SHP77 treated with DMSO at 0.1 percent for 48 hours (cell line): ENCODE data around the gene EPB41L4B.

Experiments used
- DNase-seq: peaks from one replicate; lab custom pipeline; 2025; lab: John Stamatoyannopoulos, UW

The EPB41L4B gene

DNA sequence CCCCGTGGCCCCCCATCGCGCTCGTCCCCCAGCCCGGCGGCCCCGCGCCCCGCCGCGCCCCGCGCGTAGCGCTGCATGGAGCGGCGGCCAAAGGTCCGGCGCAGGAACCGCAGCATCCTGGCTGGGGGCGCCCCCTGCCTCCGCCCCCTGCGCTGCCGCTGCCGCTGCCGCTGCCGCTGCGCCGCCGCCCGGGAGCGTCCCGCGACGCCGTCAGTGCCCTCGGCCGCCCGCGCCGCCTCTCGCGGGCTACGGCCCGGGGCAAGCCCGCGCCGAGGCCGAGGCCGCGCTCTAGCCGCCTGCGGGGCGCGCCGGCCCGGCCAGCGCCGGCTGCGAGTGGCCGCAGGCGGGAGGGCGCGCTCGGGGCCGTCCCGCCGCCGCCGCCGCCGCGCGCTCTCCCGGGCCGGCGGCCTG is 523 bp downstream of the EPB41L4B start:
- DNase-seq = no peak

DNA sequence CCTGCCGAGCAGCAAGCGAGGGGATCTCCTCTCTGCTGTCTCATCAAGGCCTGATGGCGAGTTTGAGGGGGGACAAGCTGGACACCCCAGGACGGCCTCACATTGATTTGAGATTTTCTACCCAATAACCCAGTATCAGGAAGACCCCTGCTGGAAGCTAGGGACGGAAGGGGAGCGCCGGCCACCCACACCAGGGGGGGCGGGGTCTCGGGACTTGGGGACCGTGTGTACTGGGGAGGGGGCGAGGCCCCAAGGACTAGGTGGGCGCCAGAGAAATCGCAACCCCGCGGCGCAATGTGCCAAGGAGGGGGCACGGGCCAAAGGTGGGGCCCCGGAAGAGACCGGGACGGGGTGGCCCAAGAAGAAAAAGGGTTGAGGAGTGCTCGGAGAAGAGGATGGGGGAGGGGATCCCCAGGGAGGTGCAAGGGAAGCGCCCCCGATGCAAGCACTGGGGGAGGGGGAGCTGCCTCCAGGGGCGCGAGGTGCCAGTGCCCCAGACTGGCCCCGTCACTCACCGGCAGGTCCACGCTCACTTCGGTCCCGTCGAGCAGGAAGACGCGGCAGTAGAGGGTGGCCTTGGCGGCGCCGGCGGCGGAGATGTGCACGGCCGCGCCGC is 1.1 kb downstream of the EPB41L4B start:
- no peak for DNase-seq

DNA sequence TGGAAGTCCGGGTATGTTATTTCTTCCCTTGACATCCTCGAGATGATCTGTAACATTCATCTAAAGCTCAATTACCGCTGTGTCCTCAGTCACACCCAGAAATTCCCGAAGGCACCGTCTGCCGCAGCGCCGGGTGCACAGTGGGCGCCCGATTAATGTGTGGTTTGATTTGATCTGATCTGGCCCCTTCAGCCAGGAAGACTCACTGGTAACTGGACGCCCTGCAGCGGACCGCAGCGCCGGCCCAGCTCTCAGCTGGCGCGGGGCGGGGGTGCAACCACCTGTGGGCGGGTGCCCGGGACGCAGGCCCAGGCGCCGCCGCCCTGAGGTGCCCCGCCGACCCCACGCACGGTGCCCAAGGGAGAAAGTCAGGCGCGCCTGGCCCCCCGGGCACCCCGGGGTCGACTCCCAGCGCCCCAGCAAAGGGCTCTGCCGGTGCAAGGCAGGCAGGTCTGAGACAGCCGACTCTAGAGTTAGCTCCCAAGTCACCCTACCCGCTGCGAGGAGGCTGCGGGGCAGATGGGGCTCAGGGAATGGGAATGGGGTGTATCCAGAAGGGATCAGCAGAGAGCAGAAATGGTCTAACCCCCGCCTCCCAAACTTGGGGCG is 1.7 kb downstream of the EPB41L4B start:
- no peak for DNase-seq

DNA sequence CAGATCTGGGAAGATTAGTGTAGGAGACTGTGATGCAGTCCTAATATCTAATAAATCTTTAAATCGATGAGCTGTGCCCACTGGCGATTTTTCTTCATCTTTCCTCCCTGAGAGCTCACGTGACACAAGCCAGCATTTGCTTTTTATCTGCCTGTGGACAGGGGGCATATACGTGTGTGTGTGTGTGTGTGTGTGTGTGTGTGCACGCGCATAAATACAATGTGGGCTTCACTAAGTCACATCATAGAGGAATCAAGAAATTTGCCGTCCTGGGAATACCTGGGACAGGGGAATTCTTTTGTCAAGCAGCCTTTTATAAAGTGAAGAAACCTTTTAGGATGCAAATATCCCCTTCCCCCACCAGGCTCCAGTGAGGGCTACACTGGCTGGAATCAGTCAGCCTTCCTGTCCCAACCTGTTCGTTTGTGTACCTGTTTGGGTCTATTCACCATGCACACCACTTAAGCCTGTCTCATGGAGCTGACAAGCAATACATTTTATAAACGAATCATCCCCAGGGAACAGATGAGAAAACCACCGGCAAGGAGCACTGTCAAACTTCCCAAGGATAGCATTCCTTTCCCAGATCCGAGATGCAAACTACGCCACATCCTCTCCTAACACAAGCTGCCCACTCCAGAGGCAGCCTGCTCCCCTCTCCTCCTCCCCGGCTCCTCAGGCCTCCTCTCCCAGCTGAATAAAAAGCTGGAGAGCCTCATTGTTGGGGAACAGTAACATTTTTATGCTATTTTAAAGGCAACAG is 2.7 kb downstream of the EPB41L4B start:
- DNase-seq = no peak

DNA sequence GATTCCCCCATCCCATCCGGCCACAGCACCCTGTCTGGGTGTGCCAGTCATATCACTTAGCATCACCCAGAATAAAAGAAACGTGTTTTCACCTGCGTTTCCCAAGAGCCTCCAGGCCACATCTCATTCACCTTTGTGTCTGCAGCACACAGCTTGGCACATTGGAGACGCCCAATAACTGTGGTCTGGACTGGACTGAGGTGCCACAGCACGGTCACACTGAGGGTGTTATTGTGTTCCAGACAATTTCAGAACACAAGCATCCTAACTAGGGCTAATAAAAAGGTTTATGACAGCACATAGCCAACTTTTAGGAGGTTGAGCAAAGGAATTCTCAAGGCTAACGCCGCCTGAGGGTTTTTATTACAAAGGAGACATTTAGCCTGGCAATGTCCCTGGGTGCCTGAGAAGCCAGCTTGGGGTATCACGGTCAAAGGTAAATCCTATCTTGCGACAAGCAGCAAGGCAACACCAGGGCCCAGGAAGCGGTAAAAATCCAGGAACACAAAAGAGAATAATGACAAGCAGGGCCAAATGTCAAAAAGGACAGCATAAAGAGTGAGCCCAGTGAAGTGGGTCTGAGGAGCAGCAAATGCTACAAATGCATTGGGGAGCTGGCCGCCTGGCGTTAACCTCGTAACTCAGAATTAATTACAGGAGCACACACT is 3.4 kb downstream of the EPB41L4B start:
- DNase-seq = no peak

DNA sequence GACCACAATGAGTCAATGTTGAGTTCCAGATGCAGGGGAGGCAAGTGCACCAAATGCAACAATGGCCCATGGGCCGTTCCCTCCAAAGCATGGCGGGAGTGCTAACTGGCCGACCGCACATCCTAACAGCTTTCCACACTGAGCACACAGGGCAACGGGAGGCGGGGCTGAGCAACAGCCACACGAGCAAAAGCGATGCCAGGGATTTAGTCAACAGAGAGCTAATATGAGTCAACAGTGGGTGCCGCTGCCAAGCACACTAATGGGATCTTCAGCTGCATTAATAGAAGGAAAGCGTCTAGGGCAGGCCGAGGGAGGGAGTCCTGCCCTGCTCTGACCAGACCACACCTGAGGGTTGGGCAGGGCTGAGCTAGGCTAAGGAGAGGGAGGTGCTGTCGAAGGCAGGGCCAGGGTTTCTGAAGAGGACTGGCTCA is 4.6 kb downstream of the EPB41L4B start:
- peak; percentile 75 for DNase-seq

DNA sequence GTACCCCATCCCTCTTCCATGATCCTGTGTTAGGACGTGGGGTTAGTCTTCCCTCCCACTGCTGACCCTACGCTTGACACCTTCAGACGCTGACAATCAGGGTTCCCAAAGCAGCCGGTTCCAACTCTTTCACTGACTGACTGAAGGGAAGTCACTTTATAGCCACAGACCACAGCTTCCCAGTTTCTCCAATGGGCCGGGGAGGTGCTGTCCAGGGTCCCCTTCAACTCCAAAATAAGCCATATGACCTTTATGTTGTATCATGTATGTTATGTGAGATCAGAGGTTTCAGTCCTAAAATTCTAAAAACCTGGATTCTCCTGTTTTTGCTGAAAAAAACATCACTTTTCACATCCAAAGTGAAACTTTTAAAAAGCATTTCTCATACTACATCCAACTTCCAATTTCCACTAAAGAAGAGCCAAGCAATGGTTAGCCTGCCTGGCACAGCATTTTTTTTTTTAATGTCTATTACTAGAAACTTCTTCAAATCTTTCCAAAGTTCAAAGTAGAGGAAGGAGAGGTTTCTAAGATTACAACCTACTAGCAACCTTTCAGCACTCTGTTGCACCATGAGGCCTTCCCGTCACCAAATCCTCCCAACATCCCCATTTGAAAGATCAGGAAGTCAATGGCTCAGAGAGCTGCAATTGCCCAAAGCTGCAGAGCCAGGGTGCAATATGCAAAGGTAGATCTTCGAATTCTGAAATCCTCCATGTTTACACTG is 5.2 kb downstream of the EPB41L4B start:
- no peak for DNase-seq

DNA sequence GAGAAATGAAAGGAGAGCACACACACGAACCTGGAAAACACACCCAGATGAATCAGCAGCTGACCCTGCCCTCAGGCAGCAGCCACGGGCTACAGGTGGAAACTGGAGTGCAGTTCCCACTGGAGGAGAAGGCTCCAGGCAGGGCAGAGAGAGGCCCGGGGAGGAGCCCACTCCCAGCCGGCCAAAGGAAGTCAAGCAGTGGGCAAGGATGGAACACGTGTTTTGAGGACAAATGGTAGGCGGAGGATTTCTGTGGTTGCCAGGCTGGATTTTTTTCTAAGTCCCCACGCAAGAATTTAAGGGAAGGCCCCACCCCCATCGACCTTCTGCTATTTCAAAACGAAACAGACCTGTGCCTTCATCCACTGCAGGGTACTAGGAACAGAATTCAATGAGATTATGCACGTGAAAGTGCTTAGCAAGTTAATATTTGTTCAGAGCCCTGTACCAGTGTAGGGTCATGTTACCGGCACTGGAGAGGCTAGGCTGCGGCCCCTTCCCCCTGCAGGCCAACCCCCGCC is 6.8 kb downstream of the EPB41L4B start:
- DNase-seq = no peak

DNA sequence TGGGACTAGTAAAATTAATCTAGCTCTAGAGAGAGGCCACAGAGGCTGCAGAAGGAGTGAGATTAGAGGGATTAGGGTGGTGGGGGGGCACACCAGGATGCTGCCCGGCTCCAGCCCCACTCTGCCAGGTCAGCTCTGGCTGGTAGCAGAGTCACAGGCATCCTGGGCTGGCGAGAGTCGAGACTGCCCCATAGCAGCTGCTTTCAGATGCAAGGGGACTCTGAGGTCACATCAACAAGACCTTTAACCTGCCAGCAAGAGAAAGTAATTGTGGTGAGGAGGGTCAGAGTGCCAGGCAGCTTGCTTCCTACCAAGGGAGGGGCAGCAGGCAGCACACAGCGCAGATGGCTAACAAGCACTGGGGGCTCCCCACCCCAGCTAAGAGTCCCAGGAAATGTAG is 7.5 kb downstream of the EPB41L4B start:
- DNase-seq = no peak

DNA sequence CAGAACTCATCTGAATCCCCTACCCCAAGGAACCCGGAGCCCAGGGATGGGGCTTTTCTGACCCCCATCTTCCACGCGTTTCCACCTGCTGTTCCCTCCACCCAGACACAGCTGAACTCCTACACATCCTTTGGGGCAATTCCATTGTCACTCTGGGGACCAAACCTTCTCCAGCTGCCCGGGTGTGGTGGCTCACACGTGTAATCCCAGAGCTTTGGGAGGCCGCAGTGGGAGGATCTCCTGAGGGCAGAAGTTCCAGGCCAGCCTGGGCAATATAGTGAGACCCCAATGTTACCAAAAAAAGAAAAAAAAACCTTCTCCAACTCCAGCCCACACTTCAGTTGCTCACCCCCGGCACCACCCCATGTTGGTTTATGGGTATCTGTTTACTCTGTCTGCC is 8.1 kb downstream of the EPB41L4B start:
- DNase-seq = no peak

DNA sequence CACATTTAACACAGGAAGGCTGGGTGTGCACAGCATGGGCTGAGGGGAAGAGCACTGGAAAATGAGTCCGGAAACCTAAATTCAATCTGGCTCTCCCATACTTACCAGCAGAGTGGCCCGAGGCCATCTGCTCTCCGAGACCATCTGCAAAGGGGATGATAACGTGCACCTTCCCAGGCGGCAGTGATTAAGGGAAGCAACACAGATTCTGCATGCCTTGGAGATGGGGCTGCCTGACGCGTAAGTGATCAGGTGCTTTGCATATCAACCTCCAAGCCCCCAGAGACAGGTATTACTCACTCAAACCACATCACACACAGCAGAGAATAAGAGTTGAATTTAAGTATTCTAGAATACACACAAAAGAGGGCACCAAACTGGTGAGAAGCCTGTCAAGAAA is 9.1 kb downstream of the EPB41L4B start:
- no peak for DNase-seq

DNA sequence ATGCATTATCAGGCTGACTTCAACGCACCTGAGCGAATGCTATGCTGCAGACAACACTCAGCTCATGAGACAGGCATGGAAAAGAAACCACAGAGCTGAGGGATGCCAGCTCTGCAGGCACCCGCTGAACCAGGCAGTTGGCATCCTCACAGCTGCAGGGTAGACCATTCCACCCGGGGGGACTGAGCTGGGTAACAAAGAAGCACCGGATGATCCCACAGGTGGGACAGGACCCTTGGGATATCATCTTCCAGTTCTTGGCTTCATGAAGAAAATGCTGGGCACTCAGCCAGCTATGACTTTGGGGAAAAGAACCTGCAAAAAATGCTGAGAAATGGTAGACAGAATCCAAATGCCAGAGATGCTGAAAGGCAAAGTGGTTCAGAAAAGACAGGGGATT is 9.6 kb downstream of the EPB41L4B start:
- no peak for DNase-seq

DNA sequence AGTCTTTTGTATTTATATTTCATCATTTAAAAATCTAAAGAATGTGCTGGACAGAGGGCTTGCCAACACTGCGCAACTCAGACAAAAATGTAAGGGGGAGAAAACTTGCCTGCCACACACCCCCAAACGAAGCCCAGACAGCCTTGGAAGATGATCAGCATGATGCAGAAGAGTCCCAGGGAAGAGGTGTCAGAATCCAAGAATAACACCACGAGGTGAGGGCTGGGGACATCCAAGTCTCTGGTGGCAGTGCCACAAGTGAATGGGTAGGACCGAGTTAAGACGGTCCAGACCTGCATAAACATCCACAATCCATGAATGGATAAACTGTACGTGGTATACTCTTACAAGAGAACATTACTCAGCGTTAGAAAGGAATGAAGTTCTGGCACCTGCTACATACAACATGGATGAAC is 10.4 kb downstream of the EPB41L4B start:
- no peak for DNase-seq

DNA sequence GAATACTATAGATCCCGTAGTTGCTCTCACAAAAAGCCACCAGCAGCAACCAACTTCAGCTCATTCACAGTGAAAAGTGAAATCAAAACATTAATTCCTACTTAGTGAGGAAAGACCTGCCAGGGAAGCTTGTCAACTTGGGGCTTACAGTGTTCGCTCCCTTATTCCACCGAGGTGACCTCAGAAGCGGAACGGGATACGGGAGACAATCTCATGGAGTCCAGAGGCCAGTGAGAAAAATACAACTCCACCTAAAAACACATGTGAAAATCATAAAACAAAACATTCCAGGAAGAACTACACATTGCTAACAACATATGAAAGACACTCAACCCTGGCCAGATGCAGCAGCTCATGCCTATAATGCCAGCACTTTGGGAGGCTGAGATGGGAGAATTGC is 11.6 kb downstream of the EPB41L4B start:
- no peak for DNase-seq

DNA sequence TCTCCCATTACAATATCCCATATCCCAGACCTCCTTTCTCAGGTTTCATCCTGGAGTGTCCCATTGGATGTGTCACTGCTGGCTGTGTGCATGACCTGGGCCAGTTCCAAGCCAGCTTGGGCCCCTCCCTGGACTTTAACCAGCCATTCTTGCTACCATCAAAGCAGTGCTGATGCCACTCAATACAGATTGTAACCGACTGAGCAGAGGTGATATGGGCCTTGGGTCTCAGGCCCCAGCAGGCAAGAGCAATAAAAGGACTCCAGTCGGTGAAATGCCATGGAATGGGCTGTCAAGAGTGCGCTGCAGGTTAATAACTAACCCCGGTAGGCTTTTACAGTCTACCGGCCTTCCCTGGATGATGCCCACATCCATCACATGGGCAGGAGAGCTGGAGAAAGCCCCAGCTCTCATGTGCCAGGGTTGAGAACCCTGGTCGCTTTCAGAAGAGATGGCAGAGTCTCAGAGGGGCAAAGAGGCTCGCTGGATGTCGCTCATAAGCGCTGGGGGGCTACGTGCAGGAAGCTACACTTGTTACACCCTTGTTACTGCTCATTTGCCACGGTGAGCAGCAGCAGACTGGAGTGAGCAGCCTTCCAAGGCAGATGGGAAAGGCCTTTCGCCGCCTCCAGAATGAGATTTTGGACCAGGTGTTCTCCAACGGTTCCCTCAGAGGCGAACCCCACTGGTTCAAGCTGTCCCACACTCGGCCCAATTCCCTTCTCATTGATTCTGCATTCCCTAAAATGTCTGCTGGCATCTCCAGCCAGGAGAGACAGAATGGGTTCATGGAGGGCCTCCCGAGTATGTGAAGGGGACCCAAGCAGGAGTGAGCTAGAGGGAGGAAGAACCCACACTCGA is 13.2 kb downstream of the EPB41L4B start:
- no peak for DNase-seq

DNA sequence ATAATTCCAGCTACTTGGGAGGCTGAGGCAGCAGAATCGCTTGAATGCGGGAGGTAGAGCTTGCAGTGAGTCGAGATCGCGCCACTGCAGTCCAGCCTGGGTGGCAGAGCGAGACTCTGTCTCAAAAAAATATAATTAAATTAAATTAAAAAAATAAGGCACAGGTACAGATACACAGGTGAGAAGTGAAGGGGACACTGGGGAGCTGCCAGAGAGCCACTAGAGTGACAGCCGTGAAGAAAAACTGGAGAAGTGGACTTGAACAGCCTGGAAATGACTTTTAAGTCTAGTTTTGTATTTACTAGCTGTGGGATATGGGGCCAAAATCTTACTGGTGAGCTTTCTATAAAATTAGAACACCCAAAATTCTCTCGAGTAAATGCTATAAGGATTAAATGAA is 15.1 kb downstream of the EPB41L4B start:
- no peak for DNase-seq

DNA sequence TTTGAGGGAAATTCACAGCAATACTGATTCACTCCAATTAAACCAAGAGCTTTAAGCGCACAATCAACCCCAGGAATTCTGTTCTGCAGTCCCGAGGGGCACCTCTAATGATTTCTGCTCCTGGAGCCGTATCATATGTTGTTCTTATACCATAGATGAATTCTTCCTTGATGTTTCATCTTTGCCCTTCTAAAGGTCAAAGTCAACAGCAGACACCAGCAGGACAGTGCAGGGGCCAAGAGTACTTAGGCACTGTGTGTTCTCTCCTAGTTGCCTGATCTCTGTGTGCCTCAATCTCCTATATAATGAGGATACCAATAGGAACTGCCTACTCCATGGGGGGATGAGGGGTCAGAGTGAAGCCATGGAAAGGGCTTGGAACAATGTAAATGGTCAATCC is 16.5 kb downstream of the EPB41L4B start:
- no peak for DNase-seq

DNA sequence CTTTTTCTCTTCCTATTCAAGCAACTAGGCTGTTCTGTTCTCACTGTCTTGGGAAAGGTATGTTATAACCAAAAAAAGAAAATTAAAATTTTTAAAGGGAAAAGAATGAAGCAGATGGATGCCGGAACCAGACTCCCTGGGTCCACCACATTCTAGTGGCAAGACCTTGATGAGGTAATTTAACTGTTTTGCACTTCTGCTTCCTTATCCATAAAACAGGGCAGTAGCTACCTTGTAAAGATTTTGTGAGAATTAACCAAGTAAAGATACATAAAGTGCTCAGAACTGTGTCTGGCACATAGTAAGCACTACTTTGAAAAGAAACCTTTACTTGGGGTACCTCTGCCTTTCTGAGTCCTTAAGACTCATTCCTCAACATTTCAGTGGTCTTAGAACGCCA is 17.0 kb downstream of the EPB41L4B start:
- DNase-seq = no peak

DNA sequence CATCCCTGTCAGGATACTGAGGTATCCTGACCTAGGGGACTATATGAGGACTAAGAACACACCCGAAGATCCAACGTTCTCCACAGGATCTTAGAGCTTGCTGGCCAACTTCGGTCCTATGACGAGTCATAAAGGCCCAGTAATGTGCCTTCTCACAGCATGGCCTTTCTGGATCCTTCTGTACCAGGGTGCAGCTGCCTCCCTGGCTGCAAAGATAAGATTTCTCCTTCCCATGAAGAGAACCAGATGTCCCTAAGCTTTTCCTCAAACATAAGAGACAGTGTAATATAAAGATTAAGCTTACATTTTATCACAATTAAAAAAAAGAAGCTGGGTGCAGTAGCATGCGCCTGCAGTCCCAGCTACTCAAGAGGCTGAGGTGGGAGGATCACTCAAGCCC is 18.3 kb downstream of the EPB41L4B start:
- DNase-seq = no peak

DNA sequence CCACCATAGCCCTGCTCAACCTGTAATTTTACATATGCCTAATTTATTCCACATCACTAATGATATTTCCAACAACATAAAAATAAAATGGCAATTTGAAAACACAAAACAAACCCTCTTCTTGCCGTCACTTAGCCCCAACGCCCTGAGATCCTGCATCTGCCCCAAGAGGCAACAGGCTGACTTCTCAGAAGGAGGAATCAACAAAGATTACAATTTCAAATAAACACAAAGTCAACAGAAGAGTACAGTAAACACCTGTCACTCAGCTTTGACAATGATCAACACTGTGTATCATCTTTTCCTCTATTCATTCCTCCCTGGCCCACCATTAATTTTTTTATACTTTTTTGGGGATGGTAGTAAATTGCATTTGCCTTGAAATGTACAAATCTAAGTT is 19.8 kb downstream of the EPB41L4B start:
- no peak for DNase-seq

DNA sequence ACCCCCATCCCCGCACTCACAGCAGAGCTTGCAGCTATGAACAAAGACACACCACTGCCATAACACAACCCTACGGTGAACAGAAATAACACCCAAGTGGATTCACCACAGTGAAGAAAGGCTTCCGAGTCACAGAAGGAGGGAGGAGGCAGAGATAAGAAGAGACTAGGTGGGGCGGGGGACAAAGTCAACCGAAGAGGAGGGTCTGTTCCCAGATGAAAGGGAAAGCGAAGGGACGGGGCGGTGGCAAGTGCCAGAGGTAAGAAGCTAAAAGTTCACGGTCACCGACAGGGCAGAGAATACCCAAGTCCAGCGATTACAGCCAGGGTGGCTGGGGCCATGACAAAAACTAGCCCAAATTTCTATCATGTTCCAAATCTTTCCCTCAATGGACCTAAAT is 21.0 kb downstream of the EPB41L4B start:
- DNase-seq = no peak
